GM21360 (cell line): Measurements from ENCODE around the gene SPATC1L.
"Not testable (repeated sequence)": the region's sequence is repeated elsewhere in the genome, so short reads cannot be mapped to it uniquely, and the experiment has no call there.

Experiments used
- ATAC-seq: cut with Tn5 transposase; IDR thresholded peaks from one replicate; pipeline ENCODE4 v1.9.1; 2021; ENCODE audit warnings: mild to moderate bottlenecking, moderate library complexity; ENCODE audit not compliant: unreplicated experiment

The SPATC1L gene

GRCh38 chr21:46184625-46185555 lies 631 bp upstream of the SPATC1L start:
- ATAC-seq: no peak

GRCh38 chr21:46183337-46183909 lies 836 bp downstream of the SPATC1L start:
- not testable (repeated sequence) for ATAC-seq

GRCh38 chr21:46182548-46183336 lies 1.5 kb downstream of the SPATC1L start:
- no peak for ATAC-seq

- no peak for ATAC-seq
These were observed 2.2 kb downstream of the SPATC1L start for GRCh38 chr21:46181953-46182547.

GRCh38 chr21:46181436-46181835 lies 2.8 kb downstream of the SPATC1L start:
- ATAC-seq: no peak

GRCh38 chr21:46180778-46181391 lies 3.4 kb downstream of the SPATC1L start:
- ATAC-seq: no peak

- ATAC-seq: no peak
These were observed 4.1 kb downstream of the SPATC1L start for GRCh38 chr21:46180079-46180722.

GRCh38 chr21:46179708-46180078 lies 4.6 kb downstream of the SPATC1L start:
- ATAC-seq: no peak

GRCh38 chr21:46178961-46179360 lies 5.3 kb downstream of the SPATC1L start:
- ATAC-seq: no peak

GRCh38 chr21:46176443-46177129 lies 7.7 kb downstream of the SPATC1L start:
- ATAC-seq: not testable (repeated sequence)

- no peak for ATAC-seq
These were observed 10.7 kb downstream of the SPATC1L start for GRCh38 chr21:46173573-46173972.

- no peak for ATAC-seq
These were observed 11.3 kb downstream of the SPATC1L start for GRCh38 chr21:46172863-46173528.

GRCh38 chr21:46171996-46172862 lies 12.0 kb downstream of the SPATC1L start:
- ATAC-seq: no peak

- ATAC-seq: no peak
These were observed 12.7 kb downstream of the SPATC1L start for GRCh38 chr21:46171585-46171984.

GRCh38 chr21:46170436-46171193 lies 13.6 kb downstream of the SPATC1L start:
- ATAC-seq: not testable (repeated sequence)

GRCh38 chr21:46168659-46169386 lies 15.4 kb downstream of the SPATC1L start:
- no peak for ATAC-seq

GRCh38 chr21:46168238-46168637 lies 16.0 kb downstream of the SPATC1L start:
- ATAC-seq: no peak
